ACC112 (cell line): ENCODE data around the gene SLC38A5.
A peak's percentile ranks its signal among the peaks of the same experiment; 100 is the strongest.
"Not testable (repeated sequence)": the region's sequence is repeated elsewhere in the genome, so short reads cannot be mapped to it uniquely, and the experiment has no call there.

Experiments used
- H2AFZ ChIP-seq: fragments of 200-600 bp; sonication (generic); one replicate; pipeline ENCODE4 v1.6.0; 2017; ENCODE audit warnings: antibody characterized with exemption, low read length; ENCODE audit not compliant: unreplicated experiment
- H3K27ac ChIP-seq: fragments of 200-600 bp; sonication (generic); 2 replicates; pipeline ENCODE4 v1.5.1; 2014; ENCODE audit warnings: low read depth, mild to moderate bottlenecking, antibody characterized with exemption, low read length, moderate library complexity
- H3K27me3 ChIP-seq: fragments of 200-600 bp; sonication (generic); 2 replicates; pipeline ENCODE4 v1.6.1; 2014; ENCODE audit warnings: mild to moderate bottlenecking, antibody characterized with exemption, low read length, moderate library complexity, mixed read lengths; ENCODE audit not compliant: insufficient read depth
- H3K36me3 ChIP-seq: fragments of 200-600 bp; sonication (generic); 2 replicates; pipeline ENCODE4 v1.6.1; 2016; ENCODE audit warnings: mild to moderate bottlenecking, antibody characterized with exemption, low read length, moderate library complexity, mixed read lengths; ENCODE audit not compliant: insufficient read depth
- H3K4me1 ChIP-seq: fragments of 200-600 bp; sonication (generic); one replicate; pipeline ENCODE4 v1.6.1; 2016; ENCODE audit warnings: low read length, mixed read lengths; ENCODE audit not compliant: insufficient read depth, unreplicated experiment, control insufficient read depth
- H3K4me3 ChIP-seq: fragments of 200-600 bp; sonication (generic); 2 replicates; pipeline ENCODE4 v1.5.1; 2014; ENCODE audit warnings: mild to moderate bottlenecking, low read depth, low read length
- H3K79me2 ChIP-seq: fragments of 200-600 bp; sonication (generic); one replicate; pipeline ENCODE4 v1.6.0; 2016; ENCODE audit warnings: low read length; ENCODE audit not compliant: control insufficient read depth, unreplicated experiment, insufficient read depth

SLC38A5 gene

GRCh38 chrX:48470110-48470832 lies at the start of gene SLC38A5:
SLC38A5 (minus strand) TSS chrX:48470260; CDS start chrX:48467924, 2,336 bp downstream.
- Histone ChIP-seq H3K79me2 (peaks cover 22% of the 10 kb centered on the region), H3K27ac (no peak within 1 kb of the TSS), H3K4me1 (peaks cover 13% of the 10 kb centered on the region), H2AFZ (no peak within 1 kb of the TSS), H3K27me3 (no peaks in the 10 kb centered on the region), H3K36me3 (no peaks in the 10 kb centered on the region), H3K4me3 (peak within 1 kb of the TSS; percentile 87)

- not testable (repeated sequence) for H3K36me3 ChIP-seq, H3K4me1 ChIP-seq, H3K27ac ChIP-seq, H3K4me3 ChIP-seq, H2AFZ ChIP-seq, H3K79me2 ChIP-seq, H3K27me3 ChIP-seq
Observed at GRCh38 chrX:48519481-48519880, 49.4 kb upstream of the SLC38A5 start.

GRCh38 chrX:48516987-48517386 lies 46.9 kb upstream of the SLC38A5 start:
- Histone ChIP-seq H3K79me2 (no peaks in the 10 kb centered on the region), H3K4me3 (no peak overlapping the region), H3K27ac (no peak overlapping the region), H3K27me3 (no peaks in the 10 kb centered on the region), H2AFZ (no peak overlapping the region), H3K36me3 (no peaks in the 10 kb centered on the region), H3K4me1 (no peaks in the 10 kb centered on the region)

GRCh38 chrX:48516285-48516684 lies 46.2 kb upstream of the SLC38A5 start:
- H3K4me3 ChIP-seq = no peak overlapping the region
- no peaks in the 10 kb centered on the region for H3K36me3 ChIP-seq
- H3K4me1 ChIP-seq = no peaks in the 10 kb centered on the region
- H3K27ac ChIP-seq = no peak overlapping the region
- no peaks in the 10 kb centered on the region for H3K27me3 ChIP-seq
- no peaks in the 10 kb centered on the region for H3K79me2 ChIP-seq
- no peak overlapping the region for H2AFZ ChIP-seq

- Histone ChIP-seq H3K27ac (no peak overlapping the region), H3K79me2 (no peaks in the 10 kb centered on the region), H3K27me3 (no peaks in the 10 kb centered on the region), H2AFZ (no peak overlapping the region), H3K4me3 (no peak overlapping the region), H3K4me1 (no peaks in the 10 kb centered on the region), H3K36me3 (no peaks in the 10 kb centered on the region)
Observed at GRCh38 chrX:48515842-48516241, 45.8 kb upstream of the SLC38A5 start.

GRCh38 chrX:48514868-48515460 lies 44.9 kb upstream of the SLC38A5 start:
- peaks cover 2% of the 10 kb centered on the region for H3K4me1 ChIP-seq
- H3K4me3 ChIP-seq = no peak overlapping the region
- H3K79me2 ChIP-seq = no peaks in the 10 kb centered on the region
- H3K36me3 ChIP-seq = no peaks in the 10 kb centered on the region
- H2AFZ ChIP-seq = no peak overlapping the region
- H3K27ac ChIP-seq = no peak overlapping the region
- no peaks in the 10 kb centered on the region for H3K27me3 ChIP-seq

GRCh38 chrX:48514126-48514806 lies 44.2 kb upstream of the SLC38A5 start:
- no peak overlapping the region for H3K27ac ChIP-seq
- H3K4me1 ChIP-seq = peaks cover 6% of the 10 kb centered on the region
- H3K36me3 ChIP-seq = no peaks in the 10 kb centered on the region
- no peaks in the 10 kb centered on the region for H3K27me3 ChIP-seq
- no peak overlapping the region for H2AFZ ChIP-seq
- H3K79me2 ChIP-seq = peaks cover 2% of the 10 kb centered on the region
- no peak overlapping the region for H3K4me3 ChIP-seq

- no peak overlapping the region for H3K4me3 ChIP-seq
- no peak overlapping the region for H3K27ac ChIP-seq
- H3K27me3 ChIP-seq = no peaks in the 10 kb centered on the region
- H2AFZ ChIP-seq = no peak overlapping the region
- peaks cover 2% of the 10 kb centered on the region for H3K79me2 ChIP-seq
- H3K4me1 ChIP-seq = peaks cover 6% of the 10 kb centered on the region
- H3K36me3 ChIP-seq = no peaks in the 10 kb centered on the region
Observed at GRCh38 chrX:48513670-48514069, 43.6 kb upstream of the SLC38A5 start.

- Histone ChIP-seq H3K27ac (no peak overlapping the region), H3K4me3 (no peak overlapping the region), H3K36me3 (no peaks in the 10 kb centered on the region), H2AFZ (no peak overlapping the region), H3K4me1 (peaks cover 6% of the 10 kb centered on the region), H3K79me2 (peaks cover 5% of the 10 kb centered on the region), H3K27me3 (no peaks in the 10 kb centered on the region)
Observed at GRCh38 chrX:48512371-48512935, 42.4 kb upstream of the SLC38A5 start.

GRCh38 chrX:48511560-48511959 lies 41.5 kb upstream of the SLC38A5 start:
- Histone ChIP-seq H3K4me3 (no peak overlapping the region), H3K36me3 (no peaks in the 10 kb centered on the region), H3K27ac (no peak overlapping the region), H2AFZ (no peak overlapping the region), H3K27me3 (no peaks in the 10 kb centered on the region), H3K79me2 (peaks cover 5% of the 10 kb centered on the region), H3K4me1 (peaks cover 9% of the 10 kb centered on the region)
